GM12878 (cell line): ENCODE results near the gene RASL10A.

Source experiments
- MXI1 ChIP-seq: fragments of 150-350 bp; IDR thresholded peaks from 2 replicates; pipeline ENCODE4 v1.6.1; 2011; ENCODE audit warnings: low read depth, mild to moderate bottlenecking, inconsistent platforms, low read length, improper control_type of control experiment
- PAX5 ChIP-seq: IDR thresholded peaks from 2 replicates; pipeline ENCODE4 v1.6.1; 2011; ENCODE audit warnings: low read depth, low read length, borderline replicate concordance
- ZSCAN29 ChIP-seq: fragments of 450-650 bp; IDR thresholded peaks from 2 replicates; pipeline ENCODE4 v1.6.1; 2017; ENCODE audit warnings: mild to moderate bottlenecking, moderate library complexity
- TF ChIP-seq, protein P1 (sequence below), 3 experiments: IDR thresholded peaks in 2 of 3; conservative IDR thresholded peaks in 1 of 3; 2 replicates each; pipeline ENCODE4 v1.5.1; 2011; ENCODE audit warnings: low read depth in 3 of 3, low read length in 3 of 3, mild to moderate bottlenecking in 3 of 3, control low read depth in 2 of 3, moderate library complexity in 2 of 3, inconsistent platforms in 1 of 3, mixed read lengths in 1 of 3; ENCODE audit not compliant: control insufficient read depth in 2 of 3, insufficient read depth in 1 of 3; ENCODE audit errors: extremely low read depth in 1 of 3

DNA sequence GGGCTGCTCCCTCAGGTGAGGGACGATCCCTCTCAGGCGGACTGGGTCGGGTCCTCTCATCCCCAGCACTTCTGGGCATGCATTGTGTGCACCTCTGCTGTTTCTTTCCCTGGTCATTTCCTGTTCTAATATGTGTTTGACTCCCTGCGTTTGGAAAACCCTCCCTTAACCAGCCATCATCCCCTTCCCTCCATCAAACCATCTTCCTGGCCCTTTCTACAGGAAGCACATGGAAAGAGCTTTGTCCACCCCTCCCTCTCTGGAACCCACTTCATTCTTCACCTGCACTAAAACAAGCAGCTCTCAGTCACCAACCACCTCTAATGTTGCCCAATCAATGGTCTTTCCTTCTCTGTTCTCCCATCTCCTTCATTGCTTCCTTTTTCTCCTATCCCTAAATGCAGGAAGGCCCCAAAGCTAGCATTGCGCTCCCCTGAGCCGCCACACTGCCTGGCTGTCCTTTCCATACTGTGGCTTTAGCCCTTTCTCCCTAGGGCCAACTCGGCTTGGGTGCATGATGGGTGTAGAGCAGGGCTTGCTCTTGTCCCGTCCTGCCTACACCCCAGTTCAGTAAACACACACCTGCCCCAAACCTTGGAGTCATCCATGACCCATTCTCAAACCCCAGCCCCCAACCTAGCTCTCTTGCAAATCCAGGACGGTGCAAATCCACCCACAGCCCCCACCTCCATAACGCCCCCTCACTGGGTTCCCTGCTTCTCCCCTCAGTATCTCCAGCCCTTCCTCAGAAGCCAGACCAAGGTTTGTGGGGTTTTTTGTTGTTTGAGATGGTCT is 14.5 kb downstream of the RASL10A start:
- TF ChIP-seq PAX5 (no peak; the same call in 1 of the 2 replicates), MXI1 (no peak), ZSCAN29 (no peak)
- TF ChIP-seq, protein P1, sequence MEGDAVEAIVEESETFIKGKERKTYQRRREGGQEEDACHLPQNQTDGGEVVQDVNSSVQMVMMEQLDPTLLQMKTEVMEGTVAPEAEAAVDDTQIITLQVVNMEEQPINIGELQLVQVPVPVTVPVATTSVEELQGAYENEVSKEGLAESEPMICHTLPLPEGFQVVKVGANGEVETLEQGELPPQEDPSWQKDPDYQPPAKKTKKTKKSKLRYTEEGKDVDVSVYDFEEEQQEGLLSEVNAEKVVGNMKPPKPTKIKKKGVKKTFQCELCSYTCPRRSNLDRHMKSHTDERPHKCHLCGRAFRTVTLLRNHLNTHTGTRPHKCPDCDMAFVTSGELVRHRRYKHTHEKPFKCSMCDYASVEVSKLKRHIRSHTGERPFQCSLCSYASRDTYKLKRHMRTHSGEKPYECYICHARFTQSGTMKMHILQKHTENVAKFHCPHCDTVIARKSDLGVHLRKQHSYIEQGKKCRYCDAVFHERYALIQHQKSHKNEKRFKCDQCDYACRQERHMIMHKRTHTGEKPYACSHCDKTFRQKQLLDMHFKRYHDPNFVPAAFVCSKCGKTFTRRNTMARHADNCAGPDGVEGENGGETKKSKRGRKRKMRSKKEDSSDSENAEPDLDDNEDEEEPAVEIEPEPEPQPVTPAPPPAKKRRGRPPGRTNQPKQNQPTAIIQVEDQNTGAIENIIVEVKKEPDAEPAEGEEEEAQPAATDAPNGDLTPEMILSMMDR (IDR thresholded peaks at IDR 0.05 in 2 of 3, conservative IDR thresholded peaks at IDR 0.05 in 1 of 3; ENCODE audit: control insufficient read depth in 2 of 3, extremely low read depth in 1 of 3, insufficient read depth in 1 of 3, low read depth in 3 of 3, low read length in 3 of 3): no peak
